ENCODE results near the gene STRA8.

DNA sequence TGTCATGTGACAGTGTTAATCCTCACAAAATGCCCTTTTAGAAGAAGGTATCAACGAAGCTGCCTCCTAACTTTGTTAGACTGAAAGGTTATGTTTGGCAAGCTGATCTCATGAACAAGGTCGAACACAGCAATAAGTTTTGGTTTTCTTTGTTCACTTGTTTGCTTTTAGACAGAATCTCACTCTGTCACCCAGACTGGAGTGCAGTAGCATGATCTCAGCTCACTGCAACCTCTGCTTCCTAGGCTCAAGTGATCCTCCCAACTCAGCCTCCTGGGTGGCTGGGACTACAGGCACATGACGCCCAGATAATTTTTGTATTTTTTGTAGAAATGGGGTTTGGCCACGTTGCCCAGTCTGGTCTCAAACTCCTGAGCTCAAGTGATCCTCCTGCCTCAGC is 1.1 kb downstream of the STRA8 start:
- TF ChIP-seq POLR2AphosphoS5 (IDR thresholded peaks at IDR 0.05; ENCODE audit: borderline replicate concordance, low read depth, low read length) (no peak), EZH2 (IDR thresholded peaks at IDR 0.05) (no peak)

All from SK-N-MC (cell line).